ENCODE data around the gene LAD1.

Gene LAD1

GRCh38 chr1:201385299-201385891, 13.7 kb downstream of the LAD1 start:
- DNase-seq (ENCODE audit: low read depth) = no peak
- no peak overlapping the region for H3K4me3 ChIP-seq (ENCODE audit: low read length)
- peak; percentile 97 for TF ChIP-seq CTCF (conservative IDR thresholded peaks at IDR 0.05; ENCODE audit: low read depth, low read length)

GRCh38 chr1:201384406-201384782, 14.7 kb downstream of the LAD1 start:
- no peak for TF ChIP-seq CTCF (conservative IDR thresholded peaks at IDR 0.05; ENCODE audit: low read depth, low read length)
- H3K4me3 ChIP-seq (ENCODE audit: low read length) = no peak overlapping the region
- DNase-seq (ENCODE audit: low read depth) = no peak

GRCh38 chr1:201383647-201384405, 15.3 kb downstream of the LAD1 start:
- DNase-seq (ENCODE audit: low read depth) = no peak
- no peak for TF ChIP-seq CTCF (conservative IDR thresholded peaks at IDR 0.05; ENCODE audit: low read depth, low read length)
- no peak overlapping the region for H3K4me3 ChIP-seq (ENCODE audit: low read length)

- no peak overlapping the region for H3K4me3 ChIP-seq (ENCODE audit: low read length)
- no peak for TF ChIP-seq CTCF (conservative IDR thresholded peaks at IDR 0.05; ENCODE audit: low read depth, low read length)
- no peak for DNase-seq (ENCODE audit: low read depth)
Measured at GRCh38 chr1:201381130-201381529, 18.0 kb downstream of the LAD1 start.

- no peak overlapping the region for H3K4me3 ChIP-seq (ENCODE audit: low read length)
- no peak for TF ChIP-seq CTCF (conservative IDR thresholded peaks at IDR 0.05; ENCODE audit: low read depth, low read length)
- DNase-seq (ENCODE audit: low read depth) = no peak
Measured at GRCh38 chr1:201379733-201380242, 19.3 kb downstream of the LAD1 start.

- no peak overlapping the region for H3K4me3 ChIP-seq (ENCODE audit: low read length)
- DNase-seq (ENCODE audit: low read depth) = no peak
- no peak for TF ChIP-seq CTCF (conservative IDR thresholded peaks at IDR 0.05; ENCODE audit: low read depth, low read length)
Measured at GRCh38 chr1:201378804-201379203, 20.3 kb downstream of the LAD1 start.

- no peak within 1 kb of the TSS for H3K4me3 ChIP-seq (ENCODE audit: low read length)
- DNase-seq (ENCODE audit: low read depth) = no peak
- TF ChIP-seq CTCF (conservative IDR thresholded peaks at IDR 0.05; ENCODE audit: low read depth, low read length) = no peak
Measured at GRCh38 chr1:201377611-201378092, 21.5 kb downstream of the LAD1 start, which contains the start of gene TNNT2. TNNT2 (minus strand) TSS chr1:201377680; CDS start chr1:201373254, 4,426 bp downstream.

Measured in retinal pigment epithelial cell (primary cell).